HEK293 (cell line): Measurements from ENCODE around the gene RAB7A.

Experiments
- CTCF ChIA-PET: fragments of 350-600 bp; formaldehyde crosslinking; extraction: SDS; loops from one replicate; lab custom pipeline; 2021; ENCODE audit warnings: antibody characterized with exemption; lab: Yijun Ruan, JAX
- POLR2A ChIA-PET: fragments of 300-600 bp; formaldehyde crosslinking; extraction: SDS; loops from one replicate; lab custom pipeline; 2020; ENCODE audit warnings: antibody characterized with exemption, inconsistent platforms; lab: Yijun Ruan, JAX
- H3K27ac ChIP-seq: fragments of 200-500 bp; sonication (Bioruptor generic); 2 replicates; pipeline ENCODE4 v1.5.1; 2014; ENCODE audit warnings: low read depth, low read length, control low read depth, inconsistent platforms; ENCODE audit errors: extremely low read depth
- H3K36me3 ChIP-seq, 2 experiments: fragments of 200-500 bp in 1 of 2; sonication (Bioruptor generic) in 1 of 2; 1 replicate in 1 of 2; 2 replicates in 1 of 2; pipeline ENCODE4 v1.5.1; 2014 to 2017; ENCODE audit warnings: inconsistent platforms in 2 of 2, low read length in 2 of 2; ENCODE audit not compliant: control insufficient read depth in 2 of 2, insufficient read depth in 1 of 2
- H3K4me1 ChIP-seq: fragments of 200-500 bp; sonication (Bioruptor generic); 2 replicates; pipeline ENCODE4 v1.5.1; 2014; ENCODE audit warnings: mild to moderate bottlenecking, low read length, inconsistent platforms; ENCODE audit not compliant: control insufficient read depth, insufficient read depth
- H3K4me3 ChIP-seq: 2 replicates; pipeline ENCODE4 v1.5.1; 2011; ENCODE audit warnings: low read depth, mild to moderate bottlenecking, control low read depth, low read length, moderate library complexity
- H3K9me3 ChIP-seq: fragments of 200-500 bp; sonication (Bioruptor generic); 2 replicates; pipeline ENCODE4 v1.5.1; 2014; ENCODE audit warnings: low read depth, low read length, inconsistent platforms; ENCODE audit not compliant: control insufficient read depth, insufficient read depth
- EGR2 ChIP-seq: fragments of 450-650 bp; formaldehyde crosslinking; IDR thresholded peaks from 2 replicates; pipeline ENCODE4 v1.5.1; 2016; ENCODE audit warnings: low read depth, missing biosample characterization, missing genetic modification characterization
- GLIS2 ChIP-seq: fragments of 450-650 bp; formaldehyde crosslinking; IDR thresholded peaks from 2 replicates; pipeline ENCODE4 v1.5.1; 2016; ENCODE audit warnings: missing biosample characterization, missing genetic modification characterization
- YY2 ChIP-seq: fragments of 450-650 bp; formaldehyde crosslinking; IDR thresholded peaks from 2 replicates; pipeline ENCODE4 v1.5.1; 2016; ENCODE audit warnings: missing biosample characterization, missing genetic modification characterization
- ZBTB48 ChIP-seq: fragments of 450-650 bp; formaldehyde crosslinking; IDR thresholded peaks from 2 replicates; pipeline ENCODE4 v1.5.1; 2016; ENCODE audit warnings: missing biosample characterization, missing genetic modification characterization
- ZFHX2 ChIP-seq: fragments of 450-650 bp; formaldehyde crosslinking; conservative IDR thresholded peaks from 2 replicates; pipeline ENCODE4 v1.5.1; 2016; ENCODE audit warnings: missing biosample characterization, missing genetic modification characterization
- ZNF121 ChIP-seq: fragments of 450-650 bp; formaldehyde crosslinking; IDR thresholded peaks from 2 replicates; pipeline ENCODE4 v1.5.1; 2016; ENCODE audit warnings: missing biosample characterization, missing genetic modification characterization
- ZNF132 ChIP-seq: fragments of 450-650 bp; formaldehyde crosslinking; IDR thresholded peaks from 2 replicates; pipeline ENCODE4 v1.5.1; 2017; ENCODE audit warnings: missing biosample characterization, missing genetic modification characterization, borderline replicate concordance
- ZNF202 ChIP-seq: fragments of 450-650 bp; formaldehyde crosslinking; IDR thresholded peaks from 2 replicates; pipeline ENCODE4 v1.5.1; 2016; ENCODE audit warnings: missing biosample characterization, missing genetic modification characterization, borderline replicate concordance
- ZNF248 ChIP-seq: fragments of 450-650 bp; formaldehyde crosslinking; IDR thresholded peaks from 2 replicates; pipeline ENCODE4 v1.5.1; 2017; ENCODE audit warnings: missing biosample characterization, missing genetic modification characterization
- ZNF37A ChIP-seq: fragments of 450-650 bp; IDR thresholded peaks from 2 replicates; pipeline ENCODE4 v1.5.1; 2018; ENCODE audit warnings: missing biosample characterization, missing genetic modification characterization
- ZNF510 ChIP-seq: fragments of 450-650 bp; formaldehyde crosslinking; IDR thresholded peaks from 2 replicates; pipeline ENCODE4 v1.5.1; 2018; ENCODE audit warnings: mild to moderate bottlenecking, missing genetic modification characterization, missing biosample characterization; ENCODE audit not compliant: insufficient replicate concordance
- ZNF558 ChIP-seq: fragments of 450-650 bp; formaldehyde crosslinking; IDR thresholded peaks from 2 replicates; pipeline ENCODE4 v1.5.1; 2016; ENCODE audit warnings: missing biosample characterization, missing genetic modification characterization
- ZNF623 ChIP-seq: fragments of 450-650 bp; formaldehyde crosslinking; IDR thresholded peaks from 2 replicates; pipeline ENCODE4 v1.5.1; 2016; ENCODE audit warnings: missing biosample characterization, missing genetic modification characterization
- ZNF654 ChIP-seq: fragments of 450-650 bp; formaldehyde crosslinking; IDR thresholded peaks from 2 replicates; pipeline ENCODE4 v1.5.1; 2016; ENCODE audit warnings: low read depth, missing biosample characterization, missing genetic modification characterization
- ZNF768 ChIP-seq: fragments of 450-650 bp; formaldehyde crosslinking; IDR thresholded peaks from 2 replicates; pipeline ENCODE4 v1.5.1; 2018; ENCODE audit warnings: missing biosample characterization, mild to moderate bottlenecking, missing genetic modification characterization
- ZSCAN16 ChIP-seq: fragments of 450-650 bp; formaldehyde crosslinking; IDR thresholded peaks from 2 replicates; pipeline ENCODE4 v1.5.1; 2016; ENCODE audit warnings: missing biosample characterization, missing genetic modification characterization
- TF ChIP-seq, protein P1 (sequence below): fragments of 450-650 bp; formaldehyde crosslinking; IDR thresholded peaks from 2 replicates; pipeline ENCODE4 v1.5.1; 2016; ENCODE audit warnings: missing biosample characterization, missing genetic modification characterization, low read depth
- TF ChIP-seq, protein P2 (sequence below): fragments of 450-650 bp; formaldehyde crosslinking; IDR thresholded peaks from 2 replicates; pipeline ENCODE4 v1.5.1; 2016; ENCODE audit warnings: missing biosample characterization, missing genetic modification characterization, borderline replicate concordance
- TF ChIP-seq, protein P3 (sequence below): fragments of 450-650 bp; formaldehyde crosslinking; IDR thresholded peaks from 2 replicates; pipeline ENCODE4 v1.5.1; 2017; ENCODE audit warnings: missing biosample characterization, missing genetic modification characterization
- TF ChIP-seq, protein P4 (sequence below): fragments of 450-650 bp; formaldehyde crosslinking; IDR thresholded peaks from 2 replicates; pipeline ENCODE4 v1.5.1; 2016; ENCODE audit warnings: missing biosample characterization, missing genetic modification characterization
- TF ChIP-seq, protein P5 (sequence below): fragments of 450-650 bp; formaldehyde crosslinking; IDR thresholded peaks from 2 replicates; pipeline ENCODE4 v1.5.1; 2017; ENCODE audit warnings: missing biosample characterization, missing genetic modification characterization
- TF ChIP-seq, protein P6 (sequence below): fragments of 450-650 bp; formaldehyde crosslinking; IDR thresholded peaks from 2 replicates; pipeline ENCODE4 v1.5.1; 2016; ENCODE audit warnings: missing biosample characterization, missing genetic modification characterization

The RAB7A gene

DNA sequence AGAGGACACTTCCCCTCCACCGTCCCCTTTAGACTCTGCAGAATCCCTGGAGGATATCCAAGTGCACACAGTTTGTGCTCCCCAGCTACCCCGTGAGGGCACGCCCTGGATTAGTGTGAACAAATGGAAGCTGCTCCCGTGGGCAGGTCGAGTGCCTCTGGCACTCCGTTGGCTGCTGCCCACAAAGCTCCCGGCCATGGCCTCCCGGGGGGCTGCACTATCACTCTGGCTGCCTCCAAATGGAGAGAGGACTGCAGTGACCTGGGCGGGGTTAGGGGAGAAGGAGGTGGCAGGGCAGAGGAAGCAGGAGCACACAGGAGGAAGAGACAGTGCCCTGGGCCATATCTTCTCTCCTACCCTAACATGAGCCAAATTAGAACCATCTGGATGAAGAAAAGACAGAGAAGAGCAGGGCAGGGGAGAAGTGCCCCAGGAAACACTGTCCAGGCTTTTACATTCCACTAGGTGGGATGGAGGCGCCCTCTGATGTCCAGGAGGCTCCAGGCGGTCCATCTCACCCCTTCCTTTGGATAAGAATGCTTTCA lies 124.0 kb downstream of the RAB7A start:
- no peak for TF ChIP-seq ZNF248 (tag by site-specific recombination)
- TF ChIP-seq ZFHX2 (tag by site-specific recombination): 0 out of 2 replicates have a peak, but pooled peaks have one; percentile 15
- TF ChIP-seq EGR2 (tag by site-specific recombination): no peak
- TF ChIP-seq, protein P1, sequence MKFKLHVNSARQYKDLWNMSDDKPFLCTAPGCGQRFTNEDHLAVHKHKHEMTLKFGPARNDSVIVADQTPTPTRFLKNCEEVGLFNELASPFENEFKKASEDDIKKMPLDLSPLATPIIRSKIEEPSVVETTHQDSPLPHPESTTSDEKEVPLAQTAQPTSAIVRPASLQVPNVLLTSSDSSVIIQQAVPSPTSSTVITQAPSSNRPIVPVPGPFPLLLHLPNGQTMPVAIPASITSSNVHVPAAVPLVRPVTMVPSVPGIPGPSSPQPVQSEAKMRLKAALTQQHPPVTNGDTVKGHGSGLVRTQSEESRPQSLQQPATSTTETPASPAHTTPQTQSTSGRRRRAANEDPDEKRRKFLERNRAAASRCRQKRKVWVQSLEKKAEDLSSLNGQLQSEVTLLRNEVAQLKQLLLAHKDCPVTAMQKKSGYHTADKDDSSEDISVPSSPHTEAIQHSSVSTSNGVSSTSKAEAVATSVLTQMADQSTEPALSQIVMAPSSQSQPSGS (tag by site-specific recombination): no peak
- no peak for TF ChIP-seq ZNF202 (tag by site-specific recombination)
- 0 out of 2 replicates have a peak, but pooled peaks have one; percentile 11 for TF ChIP-seq ZNF654 (tag by site-specific recombination)
- TF ChIP-seq ZSCAN16 (tag by site-specific recombination): no peak
- TF ChIP-seq ZBTB48: no peak
- no peak overlapping the region for H3K4me3 ChIP-seq
- no peak overlapping the region for H3K27ac ChIP-seq
- CTCF ChIA-PET: interaction anchor here (0.9 kb wide), 1 partner anchor 14 kb away, joined by 4 read pairs; no protein-coding TSS in a partner anchor
- no peaks in the 10 kb centered on the region for H3K36me3 ChIP-seq
- H3K9me3 ChIP-seq: no peaks in the 10 kb centered on the region
- POLR2A ChIA-PET: no interaction called here
- H3K4me1 ChIP-seq: peaks cover 4% of the 10 kb centered on the region

DNA sequence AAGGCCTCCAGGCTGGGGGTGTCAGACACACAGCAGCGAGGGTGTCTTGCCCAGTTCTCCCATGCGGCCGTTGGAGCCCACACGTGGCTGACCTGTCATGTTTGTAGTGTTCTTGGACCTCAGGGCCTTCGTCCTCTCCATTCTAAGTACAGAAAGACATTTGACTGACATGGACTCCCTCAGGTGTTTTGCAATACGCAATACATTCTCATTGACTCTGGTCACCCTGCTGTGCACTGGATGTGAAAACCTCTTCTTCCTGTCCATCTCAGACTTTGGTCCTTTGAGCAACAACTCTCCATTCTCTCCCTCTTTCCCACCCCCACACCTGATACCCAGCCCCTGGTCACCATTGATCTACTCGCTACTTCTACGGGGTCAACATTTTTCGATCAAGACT lies 124.6 kb downstream of the RAB7A start:
- Histone ChIP-seq H3K4me3 (no peak overlapping the region), H3K9me3 (no peaks in the 10 kb centered on the region), H3K36me3 (no peaks in the 10 kb centered on the region), H3K4me1 (no peaks in the 10 kb centered on the region; the same call in 1 of the 2 replicates), H3K27ac (no peak overlapping the region)
- ChIA-PET CTCF (no interaction called here), POLR2A (no interaction called here)
- TF ChIP-seq ZNF37A (tag by site-specific recombination) (no peak), ZNF558 (tag by site-specific recombination) (no peak), ZNF132 (tag by site-specific recombination) (no peak), YY2 (tag by site-specific recombination) (no peak), ZNF768 (tag by site-specific recombination) (no peak), ZNF121 (tag by site-specific recombination) (no peak), ZNF510 (tag by site-specific recombination) (no peak), ZNF623 (tag by site-specific recombination) (no peak), GLIS2 (tag by site-specific recombination) (no peak)
- TF ChIP-seq, protein P2, sequence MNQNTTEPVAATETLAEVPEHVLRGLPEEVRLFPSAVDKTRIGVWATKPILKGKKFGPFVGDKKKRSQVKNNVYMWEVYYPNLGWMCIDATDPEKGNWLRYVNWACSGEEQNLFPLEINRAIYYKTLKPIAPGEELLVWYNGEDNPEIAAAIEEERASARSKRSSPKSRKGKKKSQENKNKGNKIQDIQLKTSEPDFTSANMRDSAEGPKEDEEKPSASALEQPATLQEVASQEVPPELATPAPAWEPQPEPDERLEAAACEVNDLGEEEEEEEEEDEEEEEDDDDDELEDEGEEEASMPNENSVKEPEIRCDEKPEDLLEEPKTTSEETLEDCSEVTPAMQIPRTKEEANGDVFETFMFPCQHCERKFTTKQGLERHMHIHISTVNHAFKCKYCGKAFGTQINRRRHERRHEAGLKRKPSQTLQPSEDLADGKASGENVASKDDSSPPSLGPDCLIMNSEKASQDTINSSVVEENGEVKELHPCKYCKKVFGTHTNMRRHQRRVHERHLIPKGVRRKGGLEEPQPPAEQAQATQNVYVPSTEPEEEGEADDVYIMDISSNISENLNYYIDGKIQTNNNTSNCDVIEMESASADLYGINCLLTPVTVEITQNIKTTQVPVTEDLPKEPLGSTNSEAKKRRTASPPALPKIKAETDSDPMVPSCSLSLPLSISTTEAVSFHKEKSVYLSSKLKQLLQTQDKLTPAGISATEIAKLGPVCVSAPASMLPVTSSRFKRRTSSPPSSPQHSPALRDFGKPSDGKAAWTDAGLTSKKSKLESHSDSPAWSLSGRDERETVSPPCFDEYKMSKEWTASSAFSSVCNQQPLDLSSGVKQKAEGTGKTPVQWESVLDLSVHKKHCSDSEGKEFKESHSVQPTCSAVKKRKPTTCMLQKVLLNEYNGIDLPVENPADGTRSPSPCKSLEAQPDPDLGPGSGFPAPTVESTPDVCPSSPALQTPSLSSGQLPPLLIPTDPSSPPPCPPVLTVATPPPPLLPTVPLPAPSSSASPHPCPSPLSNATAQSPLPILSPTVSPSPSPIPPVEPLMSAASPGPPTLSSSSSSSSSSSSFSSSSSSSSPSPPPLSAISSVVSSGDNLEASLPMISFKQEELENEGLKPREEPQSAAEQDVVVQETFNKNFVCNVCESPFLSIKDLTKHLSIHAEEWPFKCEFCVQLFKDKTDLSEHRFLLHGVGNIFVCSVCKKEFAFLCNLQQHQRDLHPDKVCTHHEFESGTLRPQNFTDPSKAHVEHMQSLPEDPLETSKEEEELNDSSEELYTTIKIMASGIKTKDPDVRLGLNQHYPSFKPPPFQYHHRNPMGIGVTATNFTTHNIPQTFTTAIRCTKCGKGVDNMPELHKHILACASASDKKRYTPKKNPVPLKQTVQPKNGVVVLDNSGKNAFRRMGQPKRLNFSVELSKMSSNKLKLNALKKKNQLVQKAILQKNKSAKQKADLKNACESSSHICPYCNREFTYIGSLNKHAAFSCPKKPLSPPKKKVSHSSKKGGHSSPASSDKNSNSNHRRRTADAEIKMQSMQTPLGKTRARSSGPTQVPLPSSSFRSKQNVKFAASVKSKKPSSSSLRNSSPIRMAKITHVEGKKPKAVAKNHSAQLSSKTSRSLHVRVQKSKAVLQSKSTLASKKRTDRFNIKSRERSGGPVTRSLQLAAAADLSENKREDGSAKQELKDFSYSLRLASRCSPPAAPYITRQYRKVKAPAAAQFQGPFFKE: no peak
- TF ChIP-seq, protein P3, sequence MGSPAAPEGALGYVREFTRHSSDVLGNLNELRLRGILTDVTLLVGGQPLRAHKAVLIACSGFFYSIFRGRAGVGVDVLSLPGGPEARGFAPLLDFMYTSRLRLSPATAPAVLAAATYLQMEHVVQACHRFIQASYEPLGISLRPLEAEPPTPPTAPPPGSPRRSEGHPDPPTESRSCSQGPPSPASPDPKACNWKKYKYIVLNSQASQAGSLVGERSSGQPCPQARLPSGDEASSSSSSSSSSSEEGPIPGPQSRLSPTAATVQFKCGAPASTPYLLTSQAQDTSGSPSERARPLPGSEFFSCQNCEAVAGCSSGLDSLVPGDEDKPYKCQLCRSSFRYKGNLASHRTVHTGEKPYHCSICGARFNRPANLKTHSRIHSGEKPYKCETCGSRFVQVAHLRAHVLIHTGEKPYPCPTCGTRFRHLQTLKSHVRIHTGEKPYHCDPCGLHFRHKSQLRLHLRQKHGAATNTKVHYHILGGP (tag by site-specific recombination): no peak
- TF ChIP-seq, protein P4, sequence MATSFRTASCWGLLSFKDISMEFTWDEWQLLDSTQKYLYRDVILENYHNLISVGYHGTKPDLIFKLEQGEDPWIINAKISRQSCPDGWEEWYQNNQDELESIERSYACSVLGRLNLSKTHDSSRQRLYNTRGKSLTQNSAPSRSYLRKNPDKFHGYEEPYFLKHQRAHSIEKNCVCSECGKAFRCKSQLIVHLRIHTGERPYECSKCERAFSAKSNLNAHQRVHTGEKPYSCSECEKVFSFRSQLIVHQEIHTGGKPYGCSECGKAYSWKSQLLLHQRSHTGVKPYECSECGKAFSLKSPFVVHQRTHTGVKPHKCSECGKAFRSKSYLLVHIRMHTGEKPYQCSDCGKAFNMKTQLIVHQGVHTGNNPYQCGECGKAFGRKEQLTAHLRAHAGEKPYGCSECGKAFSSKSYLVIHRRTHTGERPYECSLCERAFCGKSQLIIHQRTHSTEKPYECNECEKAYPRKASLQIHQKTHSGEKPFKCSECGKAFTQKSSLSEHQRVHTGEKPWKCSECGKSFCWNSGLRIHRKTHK (tag by site-specific recombination): no peak
- TF ChIP-seq, protein P5, sequence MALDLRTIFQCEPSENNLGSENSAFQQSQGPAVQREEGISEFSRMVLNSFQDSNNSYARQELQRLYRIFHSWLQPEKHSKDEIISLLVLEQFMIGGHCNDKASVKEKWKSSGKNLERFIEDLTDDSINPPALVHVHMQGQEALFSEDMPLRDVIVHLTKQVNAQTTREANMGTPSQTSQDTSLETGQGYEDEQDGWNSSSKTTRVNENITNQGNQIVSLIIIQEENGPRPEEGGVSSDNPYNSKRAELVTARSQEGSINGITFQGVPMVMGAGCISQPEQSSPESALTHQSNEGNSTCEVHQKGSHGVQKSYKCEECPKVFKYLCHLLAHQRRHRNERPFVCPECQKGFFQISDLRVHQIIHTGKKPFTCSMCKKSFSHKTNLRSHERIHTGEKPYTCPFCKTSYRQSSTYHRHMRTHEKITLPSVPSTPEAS (tag by site-specific recombination): no peak
- TF ChIP-seq, protein P6, sequence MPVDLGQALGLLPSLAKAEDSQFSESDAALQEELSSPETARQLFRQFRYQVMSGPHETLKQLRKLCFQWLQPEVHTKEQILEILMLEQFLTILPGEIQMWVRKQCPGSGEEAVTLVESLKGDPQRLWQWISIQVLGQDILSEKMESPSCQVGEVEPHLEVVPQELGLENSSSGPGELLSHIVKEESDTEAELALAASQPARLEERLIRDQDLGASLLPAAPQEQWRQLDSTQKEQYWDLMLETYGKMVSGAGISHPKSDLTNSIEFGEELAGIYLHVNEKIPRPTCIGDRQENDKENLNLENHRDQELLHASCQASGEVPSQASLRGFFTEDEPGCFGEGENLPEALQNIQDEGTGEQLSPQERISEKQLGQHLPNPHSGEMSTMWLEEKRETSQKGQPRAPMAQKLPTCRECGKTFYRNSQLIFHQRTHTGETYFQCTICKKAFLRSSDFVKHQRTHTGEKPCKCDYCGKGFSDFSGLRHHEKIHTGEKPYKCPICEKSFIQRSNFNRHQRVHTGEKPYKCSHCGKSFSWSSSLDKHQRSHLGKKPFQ: no peak
